ENCODE data around the gene VEPH1. TPM values are rescaled to one million over a fixed set of nuclear protein-coding genes. Genes with fewer than 3 reads are reported as not detected.

The VEPH1 gene
- total and polyA plus RNA-seq, 9 of the 15 experiments (the other 6 are each of a cell fraction or from before 2014, with no cell fraction given) = 4.5 to 15.6 (median 5.8) TPM

- TF ChIP-seq ZNF224 (CRISPR knock-in tag; IDR thresholded peaks at IDR 0.05) = no peak
- no peak for TF ChIP-seq FOS (IDR thresholded peaks at IDR 0.05; ENCODE audit: extremely low read depth, insufficient read length)
- peak; percentile 65 for TF ChIP-seq CEBPG (CRISPR knock-in tag; IDR thresholded peaks at IDR 0.05)
- TF ChIP-seq CEBPG (tag; conservative IDR thresholded peaks at IDR 0.05 in 1 of 2, IDR thresholded peaks at IDR 0.05 in 1 of 2) = peak; percentile 94 to 95
- TF ChIP-seq, protein P1, sequence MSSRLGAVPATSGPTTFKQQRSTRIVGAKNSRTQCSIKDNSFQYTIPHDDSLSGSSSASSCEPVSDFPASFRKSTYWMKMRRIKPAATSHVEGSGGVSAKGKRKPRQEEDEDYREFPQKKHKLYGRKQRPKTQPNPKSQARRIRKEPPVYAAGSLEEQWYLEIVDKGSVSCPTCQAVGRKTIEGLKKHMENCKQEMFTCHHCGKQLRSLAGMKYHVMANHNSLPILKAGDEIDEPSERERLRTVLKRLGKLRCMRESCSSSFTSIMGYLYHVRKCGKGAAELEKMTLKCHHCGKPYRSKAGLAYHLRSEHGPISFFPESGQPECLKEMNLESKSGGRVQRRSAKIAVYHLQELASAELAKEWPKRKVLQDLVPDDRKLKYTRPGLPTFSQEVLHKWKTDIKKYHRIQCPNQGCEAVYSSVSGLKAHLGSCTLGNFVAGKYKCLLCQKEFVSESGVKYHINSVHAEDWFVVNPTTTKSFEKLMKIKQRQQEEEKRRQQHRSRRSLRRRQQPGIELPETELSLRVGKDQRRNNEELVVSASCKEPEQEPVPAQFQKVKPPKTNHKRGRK (tag; IDR thresholded peaks at IDR 0.05) = no peak
- TF ChIP-seq NR1H2 (CRISPR knock-in tag; IDR thresholded peaks at IDR 0.05) = no peak
- TF ChIP-seq SMC3 (conservative IDR thresholded peaks at IDR 0.05; ENCODE audit: insufficient read depth, low read depth, low read length) = no peak
- TF ChIP-seq, protein P2, sequence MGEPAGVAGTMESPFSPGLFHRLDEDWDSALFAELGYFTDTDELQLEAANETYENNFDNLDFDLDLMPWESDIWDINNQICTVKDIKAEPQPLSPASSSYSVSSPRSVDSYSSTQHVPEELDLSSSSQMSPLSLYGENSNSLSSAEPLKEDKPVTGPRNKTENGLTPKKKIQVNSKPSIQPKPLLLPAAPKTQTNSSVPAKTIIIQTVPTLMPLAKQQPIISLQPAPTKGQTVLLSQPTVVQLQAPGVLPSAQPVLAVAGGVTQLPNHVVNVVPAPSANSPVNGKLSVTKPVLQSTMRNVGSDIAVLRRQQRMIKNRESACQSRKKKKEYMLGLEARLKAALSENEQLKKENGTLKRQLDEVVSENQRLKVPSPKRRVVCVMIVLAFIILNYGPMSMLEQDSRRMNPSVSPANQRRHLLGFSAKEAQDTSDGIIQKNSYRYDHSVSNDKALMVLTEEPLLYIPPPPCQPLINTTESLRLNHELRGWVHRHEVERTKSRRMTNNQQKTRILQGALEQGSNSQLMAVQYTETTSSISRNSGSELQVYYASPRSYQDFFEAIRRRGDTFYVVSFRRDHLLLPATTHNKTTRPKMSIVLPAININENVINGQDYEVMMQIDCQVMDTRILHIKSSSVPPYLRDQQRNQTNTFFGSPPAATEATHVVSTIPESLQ (CRISPR knock-in tag; IDR thresholded peaks at IDR 0.05) = no peak
- TF ChIP-seq EP300 (IDR thresholded peaks at IDR 0.05; ENCODE audit: low read length) = peak; percentile 83
- peak; percentile 61 for TF ChIP-seq CBFA2T2 (conservative IDR thresholded peaks at IDR 0.05)
- 0 out of 2 replicates have a peak, but pooled peaks have one; percentile 35 for TF ChIP-seq ZBTB12 (CRISPR knock-in tag; IDR thresholded peaks at IDR 0.05)
- TF ChIP-seq, protein P3, sequence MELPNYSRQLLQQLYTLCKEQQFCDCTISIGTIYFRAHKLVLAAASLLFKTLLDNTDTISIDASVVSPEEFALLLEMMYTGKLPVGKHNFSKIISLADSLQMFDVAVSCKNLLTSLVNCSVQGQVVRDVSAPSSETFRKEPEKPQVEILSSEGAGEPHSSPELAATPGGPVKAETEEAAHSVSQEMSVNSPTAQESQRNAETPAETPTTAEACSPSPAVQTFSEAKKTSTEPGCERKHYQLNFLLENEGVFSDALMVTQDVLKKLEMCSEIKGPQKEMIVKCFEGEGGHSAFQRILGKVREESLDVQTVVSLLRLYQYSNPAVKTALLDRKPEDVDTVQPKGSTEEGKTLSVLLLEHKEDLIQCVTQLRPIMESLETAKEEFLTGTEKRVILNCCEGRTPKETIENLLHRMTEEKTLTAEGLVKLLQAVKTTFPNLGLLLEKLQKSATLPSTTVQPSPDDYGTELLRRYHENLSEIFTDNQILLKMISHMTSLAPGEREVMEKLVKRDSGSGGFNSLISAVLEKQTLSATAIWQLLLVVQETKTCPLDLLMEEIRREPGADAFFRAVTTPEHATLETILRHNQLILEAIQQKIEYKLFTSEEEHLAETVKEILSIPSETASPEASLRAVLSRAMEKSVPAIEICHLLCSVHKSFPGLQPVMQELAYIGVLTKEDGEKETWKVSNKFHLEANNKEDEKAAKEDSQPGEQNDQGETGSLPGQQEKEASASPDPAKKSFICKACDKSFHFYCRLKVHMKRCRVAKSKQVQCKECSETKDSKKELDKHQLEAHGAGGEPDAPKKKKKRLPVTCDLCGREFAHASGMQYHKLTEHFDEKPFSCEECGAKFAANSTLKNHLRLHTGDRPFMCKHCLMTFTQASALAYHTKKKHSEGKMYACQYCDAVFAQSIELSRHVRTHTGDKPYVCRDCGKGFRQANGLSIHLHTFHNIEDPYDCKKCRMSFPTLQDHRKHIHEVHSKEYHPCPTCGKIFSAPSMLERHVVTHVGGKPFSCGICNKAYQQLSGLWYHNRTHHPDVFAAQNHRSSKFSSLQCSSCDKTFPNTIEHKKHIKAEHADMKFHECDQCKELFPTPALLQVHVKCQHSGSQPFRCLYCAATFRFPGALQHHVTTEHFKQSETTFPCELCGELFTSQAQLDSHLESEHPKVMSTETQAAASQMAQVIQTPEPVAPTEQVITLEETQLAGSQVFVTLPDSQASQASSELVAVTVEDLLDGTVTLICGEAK (IDR thresholded peaks at IDR 0.05) = no peak
- TF ChIP-seq, protein P3 (CRISPR knock-in tag; IDR thresholded peaks at IDR 0.05) = no peak
- TF ChIP-seq ZNF165 (CRISPR knock-in tag; IDR thresholded peaks at IDR 0.05; ENCODE audit: borderline replicate concordance) = 0 out of 2 replicates have a peak, but pooled peaks have one; percentile 17
Observed at GRCh38 chr3:157300981-157301663, 202.1 kb downstream of the VEPH1 start (continued).
